Liver (tissue), 9 donors: ENCODE measurements around the gene ST3GAL3. TPM values are rescaled to one million over a fixed set of nuclear protein-coding genes. Genes with fewer than 3 reads are reported as not detected.

Experiments used
- DNase-seq: peaks from one replicate; pipeline ENCODE4 v3.0.0-alpha.2; 2017; ENCODE audit warnings: low spot score
- H3K27ac ChIP-seq, 2 donors: one replicate each; pipeline ENCODE4 v1.7.0; 2013; ENCODE audit warnings: inconsistent platforms in 2 of 2, low read length in 2 of 2, control low read depth in 1 of 2, low read depth in 1 of 2, mild to moderate bottlenecking in 1 of 2
- H3K27me3 ChIP-seq, 4 donors: one replicate each; pipeline versions ENCODE4 v1.6.1 to v1.7.0; 2013; ENCODE audit warnings: low read length in 3 of 4, inconsistent platforms in 1 of 4, mild to moderate bottlenecking in 1 of 4, moderate library complexity in 1 of 4; ENCODE audit not compliant: control insufficient read depth in 4 of 4, insufficient read depth in 4 of 4
- H3K36me3 ChIP-seq, 4 donors: one replicate each; pipeline versions ENCODE4 v1.6.1 to v1.7.0; 2013; ENCODE audit warnings: low read length in 3 of 4, mild to moderate bottlenecking in 3 of 4, low read depth in 1 of 4, moderate library complexity in 1 of 4; ENCODE audit not compliant: control insufficient read depth in 4 of 4, insufficient read depth in 3 of 4
- H3K4me1 ChIP-seq, 4 donors: one replicate each; pipeline versions ENCODE4 v1.6.1 to v1.7.0; 2013; ENCODE audit warnings: low read length in 3 of 4, mild to moderate bottlenecking in 3 of 4, moderate library complexity in 1 of 4; ENCODE audit not compliant: control insufficient read depth in 4 of 4, insufficient read depth in 4 of 4
- H3K4me3 ChIP-seq, 3 donors: one replicate each; pipeline versions ENCODE4 v1.6.1 to v1.7.0; 2013; ENCODE audit warnings: low read length in 3 of 3, control low read depth in 1 of 3, low read depth in 1 of 3, mild to moderate bottlenecking in 1 of 3
- H3K9ac ChIP-seq, 2 donors: one replicate each; pipeline ENCODE4 v1.7.0; 2013; ENCODE audit warnings: low read length in 2 of 2, mild to moderate bottlenecking in 2 of 2, moderate library complexity in 2 of 2, control low read depth in 1 of 2, low read depth in 1 of 2
- H3K9me3 ChIP-seq, 4 donors: one replicate each; pipeline versions ENCODE4 v1.6.1 to v1.7.0; 2013; ENCODE audit warnings: low read length in 3 of 4; ENCODE audit not compliant: control insufficient read depth in 4 of 4
- FOXA2 ChIP-seq: IDR thresholded peaks from 2 replicates; pipeline ENCODE4 v1.6.1; 2016; ENCODE audit warnings: antibody characterized with exemption
- GABPA ChIP-seq, 2 donors: IDR thresholded peaks in 1 of 2; conservative IDR thresholded peaks in 1 of 2; 2 replicates each; pipeline ENCODE4 v1.6.1; 2016; ENCODE audit warnings: antibody characterized with exemption in 2 of 2, mild to moderate bottlenecking in 1 of 2, moderate library complexity in 1 of 2
- HNF4A ChIP-seq, 2 donors: conservative IDR thresholded peaks; 2 replicates each; pipeline ENCODE4 v1.6.1; 2016; ENCODE audit warnings: antibody characterized with exemption in 2 of 2, mild to moderate bottlenecking in 2 of 2
- JUND ChIP-seq, 2 donors: IDR thresholded peaks; 2 replicates each; pipeline ENCODE4 v1.6.1; 2016; ENCODE audit warnings: antibody characterized with exemption in 2 of 2
- NR2F2 ChIP-seq: IDR thresholded peaks from 2 replicates; pipeline ENCODE4 v1.6.1; 2016; ENCODE audit warnings: antibody characterized with exemption
- RAD21 ChIP-seq, 2 donors: IDR thresholded peaks; 2 replicates each; pipeline ENCODE4 v1.6.1; 2016; ENCODE audit warnings: antibody characterized with exemption in 2 of 2, mild to moderate bottlenecking in 2 of 2
- RXRA ChIP-seq, 2 donors: IDR thresholded peaks; 2 replicates each; pipeline ENCODE4 v1.6.1; 2017 to 2018; ENCODE audit warnings: antibody characterized with exemption in 2 of 2, mild to moderate bottlenecking in 1 of 2
- TAF1 ChIP-seq: conservative IDR thresholded peaks from 2 replicates; pipeline ENCODE4 v1.6.1; 2016; ENCODE audit warnings: antibody characterized with exemption, mild to moderate bottlenecking
- YY1 ChIP-seq: IDR thresholded peaks from 2 replicates; pipeline ENCODE4 v1.6.1; 2016; ENCODE audit warnings: antibody characterized with exemption, mild to moderate bottlenecking
- WGBS: extraction: QIAGEN DNeasy Blood & Tissue Kit; methylation state at CpG from one replicate; pipeline ENCODE4 v1.1.7; 2013; 5-methylcytosine and 5-hydroxymethylcytosine counted together
- polyA plus RNA-seq, 2 donors: library from polyadenylated mRNA; stranded (reverse) in 1 of 2; unstranded in 1 of 2; fragments of 200-250 nt in 1 of 2; fragments of >200 nt in 1 of 2; fragmentation: Nextera tagmentation in 1 of 2; extraction: Ambion mirVana in 1 of 2; gene quantifications; one replicate each; pipeline versions ENCODE4 v1.2.1 to v1.2.3, GENCODE V29; 2013 to 2015
- total RNA-seq, 2 donors: library from RNA; depleted of rRNA; stranded (reverse); fragments of >200 nt; gene quantifications; one replicate each; pipeline ENCODE4 v1.2.3, GENCODE V29; 2014
- TF ChIP-seq, protein P1 (sequence below): IDR thresholded peaks from 2 replicates; pipeline ENCODE4 v1.6.1; 2016; ENCODE audit warnings: antibody characterized with exemption
- TF ChIP-seq, protein P2 (sequence below): IDR thresholded peaks from 2 replicates; pipeline ENCODE4 v1.6.1; 2016; ENCODE audit warnings: antibody characterized with exemption, mild to moderate bottlenecking
- TF ChIP-seq, protein P3 (sequence below): IDR thresholded peaks from 2 replicates; pipeline ENCODE4 v1.6.1; 2016; ENCODE audit warnings: antibody characterized with exemption
- TF ChIP-seq, protein P4 (sequence below): IDR thresholded peaks from 2 replicates; pipeline ENCODE4 v1.6.1; 2016; ENCODE audit warnings: antibody characterized with exemption
- TF ChIP-seq, protein P5 (sequence below): fragments of 150-350 bp; IDR thresholded peaks from 2 replicates; pipeline ENCODE4 v1.5.1; 2017; ENCODE audit warnings: improper control_type of control experiment, low read depth, low read length; ENCODE audit not compliant: missing input control
- donor health status: healthy.
- donor health status: healthy.
- donor health status: healthy.
- donor health status: healthy.
- donor health status: healthy.

The ST3GAL3 gene
- total and polyA plus RNA-seq, 4 donors, result 4.9 to 11.4 (median 8.1) TPM

DNA sequence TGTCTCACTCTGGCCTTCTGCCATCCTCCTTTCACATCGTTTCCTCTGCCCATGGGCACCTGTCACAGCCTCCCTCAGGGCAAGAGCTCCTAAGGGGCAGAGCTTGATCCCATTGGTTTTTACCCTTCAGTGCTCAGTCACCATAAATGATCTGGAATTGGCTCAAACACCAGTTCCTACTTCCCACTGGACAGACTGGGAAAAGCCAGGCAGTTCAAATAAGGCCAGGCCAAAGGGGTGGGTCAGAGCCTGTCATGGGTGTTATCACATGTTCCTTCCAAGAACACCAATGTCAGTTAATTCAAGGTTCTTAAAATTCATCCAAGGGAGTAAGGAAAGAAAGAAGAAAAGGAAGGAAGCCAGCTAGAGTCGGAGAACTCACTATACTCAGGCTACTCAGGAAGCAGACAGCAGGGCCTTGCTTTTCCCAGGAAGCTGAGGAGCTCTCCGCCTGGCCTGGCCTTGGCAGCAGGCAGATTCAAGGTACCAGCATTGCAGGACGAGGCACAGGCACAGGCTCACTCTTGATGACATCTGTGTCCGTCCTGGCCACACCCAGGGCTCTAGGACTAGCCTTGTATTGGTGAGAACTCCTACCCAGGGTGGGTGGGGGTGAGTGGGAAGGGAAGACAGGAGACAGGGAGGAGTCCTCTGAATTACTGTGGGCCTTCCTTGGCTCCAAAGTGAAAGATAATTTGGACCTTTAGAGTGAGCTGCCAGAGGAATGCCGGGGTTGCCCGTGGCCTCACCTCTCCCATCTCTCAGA is 194.0 kb downstream of the ST3GAL3 start:
- H3K9ac ChIP-seq, result no peak overlapping the region
- no peaks in the 10 kb centered on the region for H3K27me3 ChIP-seq
- 82% methylated on average over 7 of the region's 7 CpGs for WGBS
- no peaks in the 10 kb centered on the region for H3K9me3 ChIP-seq
- H3K27ac ChIP-seq, result no peak overlapping the region
- H3K4me3 ChIP-seq, result no peak overlapping the region
- TF ChIP-seq, protein P1, sequence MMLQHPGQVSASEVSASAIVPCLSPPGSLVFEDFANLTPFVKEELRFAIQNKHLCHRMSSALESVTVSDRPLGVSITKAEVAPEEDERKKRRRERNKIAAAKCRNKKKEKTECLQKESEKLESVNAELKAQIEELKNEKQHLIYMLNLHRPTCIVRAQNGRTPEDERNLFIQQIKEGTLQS, result no peak
- TF ChIP-seq HNF4A (conservative IDR thresholded peaks at IDR 0.05) (no peak), FOXA2 (no peak), TAF1 (no peak), GABPA (IDR thresholded peaks at IDR 0.05 in 1 of 2, conservative IDR thresholded peaks at IDR 0.05 in 1 of 2) (no peak)
- TF ChIP-seq, protein P2, sequence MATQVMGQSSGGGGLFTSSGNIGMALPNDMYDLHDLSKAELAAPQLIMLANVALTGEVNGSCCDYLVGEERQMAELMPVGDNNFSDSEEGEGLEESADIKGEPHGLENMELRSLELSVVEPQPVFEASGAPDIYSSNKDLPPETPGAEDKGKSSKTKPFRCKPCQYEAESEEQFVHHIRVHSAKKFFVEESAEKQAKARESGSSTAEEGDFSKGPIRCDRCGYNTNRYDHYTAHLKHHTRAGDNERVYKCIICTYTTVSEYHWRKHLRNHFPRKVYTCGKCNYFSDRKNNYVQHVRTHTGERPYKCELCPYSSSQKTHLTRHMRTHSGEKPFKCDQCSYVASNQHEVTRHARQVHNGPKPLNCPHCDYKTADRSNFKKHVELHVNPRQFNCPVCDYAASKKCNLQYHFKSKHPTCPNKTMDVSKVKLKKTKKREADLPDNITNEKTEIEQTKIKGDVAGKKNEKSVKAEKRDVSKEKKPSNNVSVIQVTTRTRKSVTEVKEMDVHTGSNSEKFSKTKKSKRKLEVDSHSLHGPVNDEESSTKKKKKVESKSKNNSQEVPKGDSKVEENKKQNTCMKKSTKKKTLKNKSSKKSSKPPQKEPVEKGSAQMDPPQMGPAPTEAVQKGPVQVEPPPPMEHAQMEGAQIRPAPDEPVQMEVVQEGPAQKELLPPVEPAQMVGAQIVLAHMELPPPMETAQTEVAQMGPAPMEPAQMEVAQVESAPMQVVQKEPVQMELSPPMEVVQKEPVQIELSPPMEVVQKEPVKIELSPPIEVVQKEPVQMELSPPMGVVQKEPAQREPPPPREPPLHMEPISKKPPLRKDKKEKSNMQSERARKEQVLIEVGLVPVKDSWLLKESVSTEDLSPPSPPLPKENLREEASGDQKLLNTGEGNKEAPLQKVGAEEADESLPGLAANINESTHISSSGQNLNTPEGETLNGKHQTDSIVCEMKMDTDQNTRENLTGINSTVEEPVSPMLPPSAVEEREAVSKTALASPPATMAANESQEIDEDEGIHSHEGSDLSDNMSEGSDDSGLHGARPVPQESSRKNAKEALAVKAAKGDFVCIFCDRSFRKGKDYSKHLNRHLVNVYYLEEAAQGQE, result no peak
- TF ChIP-seq, protein P3, sequence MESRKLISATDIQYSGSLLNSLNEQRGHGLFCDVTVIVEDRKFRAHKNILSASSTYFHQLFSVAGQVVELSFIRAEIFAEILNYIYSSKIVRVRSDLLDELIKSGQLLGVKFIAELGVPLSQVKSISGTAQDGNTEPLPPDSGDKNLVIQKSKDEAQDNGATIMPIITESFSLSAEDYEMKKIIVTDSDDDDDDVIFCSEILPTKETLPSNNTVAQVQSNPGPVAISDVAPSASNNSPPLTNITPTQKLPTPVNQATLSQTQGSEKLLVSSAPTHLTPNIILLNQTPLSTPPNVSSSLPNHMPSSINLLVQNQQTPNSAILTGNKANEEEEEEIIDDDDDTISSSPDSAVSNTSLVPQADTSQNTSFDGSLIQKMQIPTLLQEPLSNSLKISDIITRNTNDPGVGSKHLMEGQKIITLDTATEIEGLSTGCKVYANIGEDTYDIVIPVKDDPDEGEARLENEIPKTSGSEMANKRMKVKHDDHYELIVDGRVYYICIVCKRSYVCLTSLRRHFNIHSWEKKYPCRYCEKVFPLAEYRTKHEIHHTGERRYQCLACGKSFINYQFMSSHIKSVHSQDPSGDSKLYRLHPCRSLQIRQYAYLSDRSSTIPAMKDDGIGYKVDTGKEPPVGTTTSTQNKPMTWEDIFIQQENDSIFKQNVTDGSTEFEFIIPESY, result no peak
- TF ChIP-seq, protein P4, sequence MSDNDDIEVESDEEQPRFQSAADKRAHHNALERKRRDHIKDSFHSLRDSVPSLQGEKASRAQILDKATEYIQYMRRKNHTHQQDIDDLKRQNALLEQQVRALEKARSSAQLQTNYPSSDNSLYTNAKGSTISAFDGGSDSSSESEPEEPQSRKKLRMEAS, result no peak
- no peak for DNase-seq
- no peaks in the 10 kb centered on the region for H3K4me1 ChIP-seq
- peaks cover 0 to 12% (median 1%) of the 10 kb centered on the region in 4 donors for H3K36me3 ChIP-seq

DNA sequence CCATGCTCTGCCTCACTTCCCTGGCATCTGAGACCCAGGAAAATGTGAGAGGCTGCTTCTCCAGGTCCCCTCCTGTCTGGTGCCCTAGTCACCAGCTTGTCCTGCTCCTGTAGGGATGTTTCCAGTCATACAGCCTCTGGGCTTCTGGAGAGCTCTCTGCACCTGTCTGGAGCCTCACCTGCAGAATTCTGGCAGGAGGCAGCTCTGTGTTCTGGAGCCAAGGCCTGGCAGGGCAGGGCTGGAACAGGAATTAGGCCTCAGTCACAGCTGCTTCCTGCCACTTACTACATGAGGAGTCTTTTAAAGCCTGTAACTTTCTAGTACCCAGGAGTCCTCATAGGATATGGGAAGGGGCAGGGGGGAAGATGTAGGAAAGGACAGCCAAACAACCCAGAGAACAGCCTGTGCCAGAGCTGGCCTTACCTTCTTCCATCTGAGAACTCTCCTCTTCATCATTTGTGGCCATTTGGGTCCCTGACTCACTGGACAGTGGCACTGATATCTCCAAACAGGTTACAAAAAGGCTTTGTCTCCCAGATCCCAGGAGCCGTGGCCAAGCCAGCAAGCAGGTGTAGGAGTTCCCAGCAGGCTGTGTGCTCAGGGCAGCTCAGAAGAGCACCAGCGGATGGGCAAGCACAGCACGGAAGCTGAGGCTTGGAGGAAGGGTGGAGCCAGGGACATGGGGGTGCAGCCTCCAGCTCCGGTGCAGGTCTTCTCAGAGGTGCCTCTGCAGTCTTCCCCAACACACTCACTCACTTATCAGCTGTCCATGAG is 194.9 kb downstream of the ST3GAL3 start:
- no peak overlapping the region for H3K27ac ChIP-seq
- no peaks in the 10 kb centered on the region for H3K9me3 ChIP-seq
- H3K36me3 ChIP-seq, result peaks cover 0 to 15% (median 1%) of the 10 kb centered on the region in 4 donors
- H3K9ac ChIP-seq, result no peak overlapping the region
- TF ChIP-seq, protein P1, result no peak
- TF ChIP-seq YY1, result no peak
- TF ChIP-seq, protein P5, sequence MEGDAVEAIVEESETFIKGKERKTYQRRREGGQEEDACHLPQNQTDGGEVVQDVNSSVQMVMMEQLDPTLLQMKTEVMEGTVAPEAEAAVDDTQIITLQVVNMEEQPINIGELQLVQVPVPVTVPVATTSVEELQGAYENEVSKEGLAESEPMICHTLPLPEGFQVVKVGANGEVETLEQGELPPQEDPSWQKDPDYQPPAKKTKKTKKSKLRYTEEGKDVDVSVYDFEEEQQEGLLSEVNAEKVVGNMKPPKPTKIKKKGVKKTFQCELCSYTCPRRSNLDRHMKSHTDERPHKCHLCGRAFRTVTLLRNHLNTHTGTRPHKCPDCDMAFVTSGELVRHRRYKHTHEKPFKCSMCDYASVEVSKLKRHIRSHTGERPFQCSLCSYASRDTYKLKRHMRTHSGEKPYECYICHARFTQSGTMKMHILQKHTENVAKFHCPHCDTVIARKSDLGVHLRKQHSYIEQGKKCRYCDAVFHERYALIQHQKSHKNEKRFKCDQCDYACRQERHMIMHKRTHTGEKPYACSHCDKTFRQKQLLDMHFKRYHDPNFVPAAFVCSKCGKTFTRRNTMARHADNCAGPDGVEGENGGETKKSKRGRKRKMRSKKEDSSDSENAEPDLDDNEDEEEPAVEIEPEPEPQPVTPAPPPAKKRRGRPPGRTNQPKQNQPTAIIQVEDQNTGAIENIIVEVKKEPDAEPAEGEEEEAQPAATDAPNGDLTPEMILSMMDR, result no peak
- TF ChIP-seq, protein P4, result no peak
- no peak for TF ChIP-seq RXRA (IDR thresholded peaks at IDR 0.05)
- no peak for TF ChIP-seq HNF4A (conservative IDR thresholded peaks at IDR 0.05)
- TF ChIP-seq GABPA (IDR thresholded peaks at IDR 0.05 in 1 of 2, conservative IDR thresholded peaks at IDR 0.05 in 1 of 2), result no peak
- no peak for TF ChIP-seq JUND (IDR thresholded peaks at IDR 0.05)
- TF ChIP-seq, protein P3, result no peak
- TF ChIP-seq NR2F2, result no peak
- TF ChIP-seq RAD21 (IDR thresholded peaks at IDR 0.05), result no peak
- no peak for TF ChIP-seq TAF1
- no peaks in the 10 kb centered on the region for H3K4me1 ChIP-seq
- H3K4me3 ChIP-seq, result no peak overlapping the region
- no peak for DNase-seq
- WGBS, result 97% methylated on average over 4 of the region's 4 CpGs
- no peaks in the 10 kb centered on the region for H3K27me3 ChIP-seq
